SK-N-SH treated with all-trans-retinoic acid at 6 μM for 48 hours (cell line): ENCODE measurements around the gene SEPTIN5.

Source experiments
- ISL1 ChIP-seq: fragments of 250-450 bp; sonication (Bioruptor Pico); IDR thresholded peaks from 2 replicates; pipeline ENCODE4 v2.1.2; 2022; ENCODE audit warnings: mild to moderate bottlenecking, moderate library complexity
- PPARA ChIP-seq: fragments of 250-450 bp; sonication (Bioruptor Pico); IDR thresholded peaks from 2 replicates; pipeline ENCODE4 v1.5.0; 2020; ENCODE audit warnings: mild to moderate bottlenecking, borderline replicate concordance
- RARB ChIP-seq: fragments of 250-450 bp; sonication (Bioruptor Pico); IDR thresholded peaks from 2 replicates; pipeline ENCODE4 v1.8.0; 2021; ENCODE audit warnings: mild to moderate bottlenecking, moderate library complexity
- ZC3H10 ChIP-seq: fragments of 250-450 bp; sonication (Bioruptor Pico); IDR thresholded peaks from 2 replicates; pipeline ENCODE4 v1.5.1; 2021; ENCODE audit warnings: mild to moderate bottlenecking, moderate library complexity
- ZFP3 ChIP-seq: fragments of 250-450 bp; sonication (Bioruptor Pico); IDR thresholded peaks from 2 replicates; pipeline ENCODE4 v1.5.0; 2020; ENCODE audit warnings: mild to moderate bottlenecking, moderate library complexity
- TF ChIP-seq, protein P1 (sequence below): fragments of 250-450 bp; sonication (Bioruptor Pico); IDR thresholded peaks from 2 replicates; pipeline ENCODE4 v1.8.0; 2020; ENCODE audit warnings: mild to moderate bottlenecking, moderate library complexity, borderline replicate concordance
- TF ChIP-seq, protein P2 (sequence below): fragments of 250-450 bp; sonication (Bioruptor Pico); IDR thresholded peaks from 2 replicates; pipeline ENCODE4 v1.5.0; 2020; ENCODE audit warnings: mild to moderate bottlenecking, moderate library complexity

DNA sequence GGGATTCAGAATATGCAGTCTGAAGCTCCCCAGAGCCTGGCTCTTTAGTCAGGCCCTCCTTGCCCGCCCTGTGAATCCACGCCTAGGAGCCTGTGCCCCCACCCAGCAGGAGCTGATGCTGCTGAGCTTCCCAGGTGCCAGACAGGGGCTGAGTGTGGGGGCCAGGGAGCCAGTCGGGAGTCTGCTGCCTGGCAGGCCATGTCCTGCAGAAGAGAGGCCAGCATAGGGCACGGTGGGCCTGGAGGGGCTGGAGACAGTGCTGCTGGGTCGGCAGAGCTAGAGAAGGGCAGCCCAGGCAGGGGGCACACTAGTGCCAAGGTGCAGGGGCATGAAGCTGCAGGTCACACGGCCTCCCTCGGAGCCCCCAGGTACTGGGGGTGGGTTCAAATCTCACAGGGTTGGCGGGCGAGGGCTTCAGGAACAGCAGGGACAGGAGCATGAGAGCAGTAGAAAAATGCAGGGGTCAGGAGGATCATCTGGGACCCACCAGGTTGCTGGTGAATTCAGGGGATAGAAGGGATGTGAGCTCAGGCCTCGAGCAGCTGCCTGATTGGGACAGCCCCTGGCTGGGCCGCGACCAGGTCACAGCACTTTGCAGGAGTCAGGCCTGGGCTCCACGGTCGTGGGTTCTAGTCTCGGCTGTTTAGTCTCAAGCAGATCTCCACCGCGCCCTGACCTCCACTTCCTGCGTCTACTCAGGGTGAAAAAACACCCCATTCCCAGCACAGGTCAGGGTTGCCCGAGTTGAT, 4.1 kb upstream of the SEPTIN5 start:
- no peak for TF ChIP-seq ZFP3 (CRISPR knock-in tag)
- TF ChIP-seq, protein P1, sequence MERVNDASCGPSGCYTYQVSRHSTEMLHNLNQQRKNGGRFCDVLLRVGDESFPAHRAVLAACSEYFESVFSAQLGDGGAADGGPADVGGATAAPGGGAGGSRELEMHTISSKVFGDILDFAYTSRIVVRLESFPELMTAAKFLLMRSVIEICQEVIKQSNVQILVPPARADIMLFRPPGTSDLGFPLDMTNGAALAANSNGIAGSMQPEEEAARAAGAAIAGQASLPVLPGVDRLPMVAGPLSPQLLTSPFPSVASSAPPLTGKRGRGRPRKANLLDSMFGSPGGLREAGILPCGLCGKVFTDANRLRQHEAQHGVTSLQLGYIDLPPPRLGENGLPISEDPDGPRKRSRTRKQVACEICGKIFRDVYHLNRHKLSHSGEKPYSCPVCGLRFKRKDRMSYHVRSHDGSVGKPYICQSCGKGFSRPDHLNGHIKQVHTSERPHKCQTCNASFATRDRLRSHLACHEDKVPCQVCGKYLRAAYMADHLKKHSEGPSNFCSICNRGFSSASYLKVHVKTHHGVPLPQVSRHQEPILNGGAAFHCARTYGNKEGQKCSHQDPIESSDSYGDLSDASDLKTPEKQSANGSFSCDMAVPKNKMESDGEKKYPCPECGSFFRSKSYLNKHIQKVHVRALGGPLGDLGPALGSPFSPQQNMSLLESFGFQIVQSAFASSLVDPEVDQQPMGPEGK (CRISPR knock-in tag), result no peak
- TF ChIP-seq ZC3H10 (CRISPR knock-in tag), result no peak
- no peak for TF ChIP-seq RARB (CRISPR knock-in tag)
- TF ChIP-seq, protein P2, sequence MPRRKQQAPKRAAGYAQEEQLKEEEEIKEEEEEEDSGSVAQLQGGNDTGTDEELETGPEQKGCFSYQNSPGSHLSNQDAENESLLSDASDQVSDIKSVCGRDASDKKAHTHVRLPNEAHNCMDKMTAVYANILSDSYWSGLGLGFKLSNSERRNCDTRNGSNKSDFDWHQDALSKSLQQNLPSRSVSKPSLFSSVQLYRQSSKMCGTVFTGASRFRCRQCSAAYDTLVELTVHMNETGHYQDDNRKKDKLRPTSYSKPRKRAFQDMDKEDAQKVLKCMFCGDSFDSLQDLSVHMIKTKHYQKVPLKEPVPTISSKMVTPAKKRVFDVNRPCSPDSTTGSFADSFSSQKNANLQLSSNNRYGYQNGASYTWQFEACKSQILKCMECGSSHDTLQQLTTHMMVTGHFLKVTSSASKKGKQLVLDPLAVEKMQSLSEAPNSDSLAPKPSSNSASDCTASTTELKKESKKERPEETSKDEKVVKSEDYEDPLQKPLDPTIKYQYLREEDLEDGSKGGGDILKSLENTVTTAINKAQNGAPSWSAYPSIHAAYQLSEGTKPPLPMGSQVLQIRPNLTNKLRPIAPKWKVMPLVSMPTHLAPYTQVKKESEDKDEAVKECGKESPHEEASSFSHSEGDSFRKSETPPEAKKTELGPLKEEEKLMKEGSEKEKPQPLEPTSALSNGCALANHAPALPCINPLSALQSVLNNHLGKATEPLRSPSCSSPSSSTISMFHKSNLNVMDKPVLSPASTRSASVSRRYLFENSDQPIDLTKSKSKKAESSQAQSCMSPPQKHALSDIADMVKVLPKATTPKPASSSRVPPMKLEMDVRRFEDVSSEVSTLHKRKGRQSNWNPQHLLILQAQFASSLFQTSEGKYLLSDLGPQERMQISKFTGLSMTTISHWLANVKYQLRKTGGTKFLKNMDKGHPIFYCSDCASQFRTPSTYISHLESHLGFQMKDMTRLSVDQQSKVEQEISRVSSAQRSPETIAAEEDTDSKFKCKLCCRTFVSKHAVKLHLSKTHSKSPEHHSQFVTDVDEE (CRISPR knock-in tag), result no peak
- no peak for TF ChIP-seq ISL1
- no peak for TF ChIP-seq PPARA (CRISPR knock-in tag)
